Loucy (cell line): ENCODE measurements around the gene PPIL6.

Source experiments
- H2AFZ ChIP-seq: fragments of 200-600 bp; sonication (generic); 2 replicates; pipeline ENCODE4 v1.6.0; 2016; ENCODE audit warnings: antibody characterized with exemption, mild to moderate bottlenecking, low read length, moderate library complexity
- H3F3A ChIP-seq: fragments of 200-600 bp; 2 replicates; pipeline ENCODE4 v1.6.0; 2016; ENCODE audit warnings: antibody characterized with exemption, low read depth, mild to moderate bottlenecking
- H3K27me3 ChIP-seq: fragments of 200-600 bp; sonication (generic); 2 replicates; pipeline ENCODE4 v1.6.1; 2014; ENCODE audit warnings: low read length, mild to moderate bottlenecking; ENCODE audit not compliant: insufficient read depth, poor library complexity, severe bottlenecking
- H3K36me3 ChIP-seq: fragments of 200-600 bp; sonication (generic); 2 replicates; pipeline ENCODE4 v1.6.1; 2016; ENCODE audit warnings: low read length; ENCODE audit not compliant: insufficient read depth
- H3K4me1 ChIP-seq: fragments of 200-600 bp; sonication (generic); 2 replicates; pipeline ENCODE4 v1.5.1; 2014; ENCODE audit warnings: low read length, mild to moderate bottlenecking; ENCODE audit not compliant: insufficient read depth, poor library complexity, severe bottlenecking
- H3K4me2 ChIP-seq: fragments of 200-600 bp; sonication (generic); 2 replicates; pipeline ENCODE4 v1.6.0; 2014; ENCODE audit warnings: antibody characterized with exemption, low read length, low read depth, mild to moderate bottlenecking; ENCODE audit not compliant: poor library complexity, severe bottlenecking
- H3K4me3 ChIP-seq: fragments of 200-600 bp; sonication (generic); 2 replicates; pipeline ENCODE4 v1.5.1; 2014; ENCODE audit warnings: low read length, mild to moderate bottlenecking, mixed read lengths; ENCODE audit not compliant: poor library complexity, severe bottlenecking
- H3K79me2 ChIP-seq: fragments of 200-600 bp; sonication (generic); 2 replicates; pipeline ENCODE4 v1.6.1; 2014; ENCODE audit warnings: low read length; ENCODE audit not compliant: insufficient read depth
- H3K9ac ChIP-seq: fragments of 200-600 bp; sonication (generic); 2 replicates; pipeline ENCODE4 v1.6.0; 2014; ENCODE audit warnings: mild to moderate bottlenecking, low read depth, low read length, moderate library complexity; ENCODE audit not compliant: poor library complexity, severe bottlenecking
- H3K9me2 ChIP-seq: fragments of 200-600 bp; sonication (generic); replicated peaks from 2 replicates; pipeline ENCODE4 v1.6.1; 2016; ENCODE audit warnings: low read depth, low read length, mixed read lengths
- H3K9me3 ChIP-seq: fragments of 200-600 bp; sonication (generic); 2 replicates; pipeline ENCODE4 v1.6.1; 2014; ENCODE audit warnings: mild to moderate bottlenecking, antibody characterized with exemption, low read length, low read depth; ENCODE audit not compliant: insufficient read depth
- H4K20me1 ChIP-seq: fragments of 200-600 bp; sonication (generic); 2 replicates; pipeline ENCODE4 v1.6.0; 2014; ENCODE audit warnings: antibody characterized with exemption, low read length, mild to moderate bottlenecking; ENCODE audit not compliant: insufficient read depth, poor library complexity, severe bottlenecking
- EZH2phosphoT487 ChIP-seq: fragments of 200-600 bp; IDR thresholded peaks from 2 replicates; pipeline ENCODE4 v1.6.1; 2018; ENCODE audit warnings: antibody characterized with exemption, mild to moderate bottlenecking, moderate library complexity, borderline replicate concordance
- TF ChIP-seq, protein P1 (sequence below): fragments of 200-600 bp; sonication (generic); conservative IDR thresholded peaks from 2 replicates; pipeline ENCODE4 v1.5.1; 2014; ENCODE audit warnings: mild to moderate bottlenecking, antibody characterized with exemption, low read length

The PPIL6 gene

DNA sequence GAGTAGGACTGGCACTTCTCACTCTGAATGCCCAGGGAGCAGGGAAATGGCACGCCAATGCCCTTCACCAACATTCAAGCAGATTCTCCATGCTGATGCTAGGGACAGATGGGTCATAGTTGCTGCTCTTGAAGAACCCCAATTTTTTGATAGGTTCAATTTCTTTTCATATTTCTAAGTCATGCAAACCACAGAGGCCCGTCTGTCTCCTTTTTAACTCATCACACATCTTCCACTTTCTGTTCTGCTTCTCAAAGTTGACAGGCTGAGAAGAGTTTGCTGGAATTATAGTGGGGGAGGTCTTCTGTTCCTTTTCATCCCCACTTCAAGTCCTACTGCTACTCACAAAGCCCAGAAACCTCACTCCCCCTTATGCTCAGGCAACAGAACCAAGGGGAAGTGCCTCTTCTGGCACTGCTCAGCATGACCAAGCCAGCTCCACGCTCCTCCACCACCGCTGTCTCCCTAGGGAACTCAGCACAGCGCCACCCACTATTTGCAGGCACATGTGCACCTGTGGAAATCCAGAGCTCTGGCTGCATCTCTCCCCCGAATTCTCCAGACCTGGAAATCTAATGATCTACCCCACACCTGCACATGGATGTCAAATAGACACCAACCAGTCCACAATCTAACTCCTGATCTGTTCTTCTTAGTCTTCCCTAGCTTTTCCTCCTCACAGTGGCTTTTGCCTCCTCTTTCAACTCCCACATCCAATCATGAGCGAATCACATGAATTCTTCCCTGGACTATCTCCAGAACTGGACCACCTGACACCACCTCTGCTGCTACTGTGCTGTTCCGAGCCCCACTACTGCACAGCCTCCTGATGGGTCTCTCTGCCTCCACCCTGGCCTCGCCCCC lies 31.9 kb upstream of the PPIL6 start:
- Histone ChIP-seq H3K4me3 (no peak overlapping the region), H3K9ac (no peak overlapping the region), H3K9me2 (no peaks in the 10 kb centered on the region), H3K9me3 (no peaks in the 10 kb centered on the region), H3K27me3 (no peaks in the 10 kb centered on the region), H3K79me2 (peaks cover 54% of the 10 kb centered on the region), H4K20me1 (peaks cover 13% of the 10 kb centered on the region), H3K36me3 (peaks cover 53% of the 10 kb centered on the region; the same call in 1 of the 2 replicates), H2AFZ (no peak overlapping the region), H3F3A (no peaks in the 10 kb centered on the region), H3K4me1 (peaks cover 23% of the 10 kb centered on the region), H3K4me2 (no peak overlapping the region)
- TF ChIP-seq EZH2phosphoT487: no peak
- TF ChIP-seq, protein P1, sequence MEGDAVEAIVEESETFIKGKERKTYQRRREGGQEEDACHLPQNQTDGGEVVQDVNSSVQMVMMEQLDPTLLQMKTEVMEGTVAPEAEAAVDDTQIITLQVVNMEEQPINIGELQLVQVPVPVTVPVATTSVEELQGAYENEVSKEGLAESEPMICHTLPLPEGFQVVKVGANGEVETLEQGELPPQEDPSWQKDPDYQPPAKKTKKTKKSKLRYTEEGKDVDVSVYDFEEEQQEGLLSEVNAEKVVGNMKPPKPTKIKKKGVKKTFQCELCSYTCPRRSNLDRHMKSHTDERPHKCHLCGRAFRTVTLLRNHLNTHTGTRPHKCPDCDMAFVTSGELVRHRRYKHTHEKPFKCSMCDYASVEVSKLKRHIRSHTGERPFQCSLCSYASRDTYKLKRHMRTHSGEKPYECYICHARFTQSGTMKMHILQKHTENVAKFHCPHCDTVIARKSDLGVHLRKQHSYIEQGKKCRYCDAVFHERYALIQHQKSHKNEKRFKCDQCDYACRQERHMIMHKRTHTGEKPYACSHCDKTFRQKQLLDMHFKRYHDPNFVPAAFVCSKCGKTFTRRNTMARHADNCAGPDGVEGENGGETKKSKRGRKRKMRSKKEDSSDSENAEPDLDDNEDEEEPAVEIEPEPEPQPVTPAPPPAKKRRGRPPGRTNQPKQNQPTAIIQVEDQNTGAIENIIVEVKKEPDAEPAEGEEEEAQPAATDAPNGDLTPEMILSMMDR: no peak

DNA sequence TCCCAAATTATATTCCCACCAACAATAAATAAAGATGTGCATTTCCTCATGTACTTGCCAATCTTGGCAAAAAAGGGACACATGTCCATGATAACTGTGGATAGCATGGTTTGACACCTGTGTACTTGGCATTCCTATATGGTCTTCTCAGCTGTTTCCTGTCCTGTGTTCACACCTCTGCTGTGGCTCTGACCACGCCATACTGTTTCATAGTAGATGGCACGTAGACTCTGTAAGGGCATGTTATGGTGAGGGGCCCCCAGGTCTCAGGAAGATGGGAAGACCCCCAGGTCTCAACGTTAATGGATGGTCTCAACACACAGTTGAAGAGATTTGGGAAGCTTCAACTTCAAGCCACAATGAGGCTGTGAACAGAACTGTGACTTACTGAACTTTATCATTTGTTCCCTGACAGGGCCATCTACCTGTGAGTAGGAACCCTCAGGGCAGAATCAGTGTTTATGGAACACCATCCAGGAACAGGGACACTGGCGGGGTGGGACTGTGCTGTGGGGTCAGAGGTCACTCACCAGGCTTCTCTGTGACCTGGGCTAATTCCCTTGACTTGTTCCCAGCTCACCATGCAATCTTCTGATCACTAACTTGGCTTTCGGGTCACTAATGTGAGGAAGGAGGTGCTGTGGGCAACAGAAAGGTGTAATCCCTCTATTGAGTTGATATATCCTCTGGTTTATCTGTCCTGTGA lies 30.8 kb upstream of the PPIL6 start:
- Histone ChIP-seq H3K4me3 (no peak overlapping the region), H3K27me3 (no peaks in the 10 kb centered on the region), H3K4me1 (peaks cover 12% of the 10 kb centered on the region), H3K9me2 (no peaks in the 10 kb centered on the region), H4K20me1 (peaks cover 2% of the 10 kb centered on the region), H3K4me2 (no peak overlapping the region), H3K9ac (no peak overlapping the region), H3K79me2 (peaks cover 43% of the 10 kb centered on the region), H3F3A (no peaks in the 10 kb centered on the region), H3K36me3 (peaks cover 62% of the 10 kb centered on the region), H3K9me3 (no peaks in the 10 kb centered on the region), H2AFZ (no peak overlapping the region)
- TF ChIP-seq, protein P1: no peak
- no peak for TF ChIP-seq EZH2phosphoT487

DNA sequence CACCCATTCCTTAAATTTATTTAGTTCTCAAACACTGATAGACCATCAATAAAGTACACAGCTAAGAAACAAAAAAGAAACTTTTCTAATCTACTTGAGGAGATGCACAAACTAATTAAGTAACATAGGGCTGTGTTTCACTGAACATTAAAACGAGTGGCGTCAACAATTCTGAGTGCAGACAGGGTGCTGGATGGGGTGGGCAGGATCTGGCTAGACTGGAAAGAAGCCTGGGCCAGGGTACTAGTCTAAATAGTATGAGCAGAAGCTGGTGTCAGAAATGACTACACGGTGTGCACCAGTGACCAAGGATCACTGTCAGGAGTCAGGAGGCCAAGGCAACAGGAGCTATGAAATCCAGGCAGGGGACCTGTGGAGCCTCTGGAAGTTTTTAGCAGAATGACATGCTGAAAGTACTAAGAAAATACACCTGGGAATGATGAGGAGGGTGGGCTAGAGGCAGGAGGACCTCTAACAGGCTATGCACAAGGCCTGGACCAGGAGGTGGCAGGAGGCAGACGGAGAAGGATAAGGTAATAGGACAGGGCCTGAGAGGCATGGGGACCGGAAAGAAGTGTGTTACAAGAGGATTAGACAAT lies 29.3 kb upstream of the PPIL6 start:
- H3K36me3 ChIP-seq: peaks cover 73% of the 10 kb centered on the region

More for the DNA sequence above, 29.3 kb upstream of the PPIL6 start:
- no peaks in the 10 kb centered on the region for H4K20me1 ChIP-seq
- H3K9ac ChIP-seq: no peak overlapping the region
- H3K9me2 ChIP-seq: no peaks in the 10 kb centered on the region
- H3K9me3 ChIP-seq: no peaks in the 10 kb centered on the region
- no peak overlapping the region for H2AFZ ChIP-seq
- TF ChIP-seq EZH2phosphoT487: no peak
- TF ChIP-seq, protein P1: no peak
- H3K79me2 ChIP-seq: peaks cover 40% of the 10 kb centered on the region
- no peaks in the 10 kb centered on the region for H3K4me1 ChIP-seq
- H3K4me3 ChIP-seq: no peak overlapping the region
- H3F3A ChIP-seq: no peaks in the 10 kb centered on the region
- no peaks in the 10 kb centered on the region for H3K27me3 ChIP-seq
- H3K4me2 ChIP-seq: no peak overlapping the region
